Panc1 (cell line): ENCODE data around the gene IQCN. TPM values are rescaled to one million over a fixed set of nuclear protein-coding genes. Genes with fewer than 3 reads are reported as not detected.

Experiments
- ATAC-seq: fragments of 200-7000 bp; cut with Tn5 transposase; 2 replicates; pipeline ENCODE4 v1.9.1; 2020; ENCODE audit warnings: mild to moderate bottlenecking, moderate library complexity
- BruUV-seq: library from RNA; stranded (reverse); fragments of 400-500 nt; replicated peaks from 2 replicates; lab custom pipeline; 2021; lab: Mats Ljungman, UMichigan
- CTCF ChIA-PET: fragments of 300-600 bp; sonication (Branson Sonifier 250); formaldehyde crosslinking; loops from one replicate; lab custom pipeline; 2022; ENCODE audit warnings: antibody characterized with exemption; lab: Charles Lee
- POLR2A ChIA-PET: fragments of 300-600 bp; sonication (Branson Sonifier 250); formaldehyde crosslinking; loops from one replicate; lab custom pipeline; 2022; ENCODE audit warnings: antibody characterized with exemption; lab: Charles Lee
- DNase-seq: peaks from one replicate; pipeline ENCODE4 v3.0.0-alpha.2; 2010; ENCODE audit warnings: low read depth, low spot score
- H3K27ac ChIP-seq: 2 replicates; pipeline ENCODE4 v1.5.1; 2011; ENCODE audit warnings: mild to moderate bottlenecking, low read length, inconsistent platforms
- H3K27me3 ChIP-seq: fragments of 200-500 bp; sonication (Bioruptor generic); 2 replicates; pipeline ENCODE4 v1.6.0; 2014; ENCODE audit warnings: low read length, inconsistent platforms; ENCODE audit not compliant: control insufficient read depth, insufficient read depth
- H3K36me3 ChIP-seq: fragments of 200-500 bp; sonication (Bioruptor generic); 2 replicates; pipeline ENCODE4 v1.5.1; 2014; ENCODE audit warnings: inconsistent platforms, mild to moderate bottlenecking, low read length, moderate library complexity; ENCODE audit not compliant: control insufficient read depth, insufficient read depth
- H3K4me1 ChIP-seq: 2 replicates; pipeline ENCODE4 v1.5.1; 2011; ENCODE audit warnings: inconsistent platforms, mild to moderate bottlenecking, low read length, moderate library complexity; ENCODE audit not compliant: control insufficient read depth, insufficient read depth
- H3K4me3 ChIP-seq, 2 experiments: 2 replicates each; pipeline ENCODE4 v1.5.1; 2011 to 2012; ENCODE audit warnings: low read depth in 2 of 2, low read length in 2 of 2, mild to moderate bottlenecking in 2 of 2, inconsistent platforms in 1 of 2, moderate library complexity in 1 of 2
- H3K9me3 ChIP-seq: fragments of 200-500 bp; sonication (Bioruptor generic); 2 replicates; pipeline ENCODE4 v1.5.1; 2014; ENCODE audit warnings: low read depth, mild to moderate bottlenecking, inconsistent platforms, low read length, moderate library complexity; ENCODE audit not compliant: control insufficient read depth, insufficient read depth
- POLR2AphosphoS5 ChIP-seq: IDR thresholded peaks from 2 replicates; pipeline ENCODE4 v1.6.1; 2012; ENCODE audit warnings: mild to moderate bottlenecking, low read depth, low read length, moderate library complexity
- SIN3A ChIP-seq: IDR thresholded peaks from 2 replicates; pipeline ENCODE4 v1.6.1; 2012; ENCODE audit warnings: low read depth, mild to moderate bottlenecking, low read length, moderate library complexity, borderline replicate concordance; ENCODE audit not compliant: insufficient read depth
- TCF7L2 ChIP-seq: IDR thresholded peaks from 2 replicates; pipeline ENCODE4 v1.6.1; 2011; ENCODE audit warnings: mild to moderate bottlenecking, low read depth, low read length, inconsistent platforms
- in situ Hi-C: cut with HindIII; loops from 2 replicates; pipeline ENCODE4 v1.10.0; 2016; ENCODE audit warnings: low sequenced_read_pairs, low pct_unique_long_range_greater_than_20kb
- intact Hi-C: fragments of 100-400 bp; cut with micrococcal nuclease; formaldehyde crosslinking; loops from one replicate; pipeline ENCODE4 v1.10.0; 2022; ENCODE audit not compliant: unreplicated experiment
- total RNA-seq: library from RNA; stranded (reverse); gene quantifications from one replicate; pipeline ENCODE4 v1.2.1, GENCODE V29; 2021; ENCODE audit not compliant: unreplicated experiment
- TF ChIP-seq, protein P1 (sequence below), 2 experiments: IDR thresholded peaks; 2 replicates each; pipeline ENCODE4 v1.6.1; 2011 to 2012; ENCODE audit warnings: low read depth in 2 of 2, control low read depth in 1 of 2, low read length in 1 of 2, mild to moderate bottlenecking in 1 of 2, moderate library complexity in 1 of 2; ENCODE audit not compliant: insufficient read depth in 1 of 2
- TF ChIP-seq, protein P2 (sequence below): fragments of 450-650 bp; IDR thresholded peaks from 2 replicates; pipeline ENCODE4 v1.5.1; 2017; ENCODE audit warnings: mild to moderate bottlenecking

Gene IQCN
- total RNA-seq, 1 experiment from 2014 or later = 2.5 TPM

DNA sequence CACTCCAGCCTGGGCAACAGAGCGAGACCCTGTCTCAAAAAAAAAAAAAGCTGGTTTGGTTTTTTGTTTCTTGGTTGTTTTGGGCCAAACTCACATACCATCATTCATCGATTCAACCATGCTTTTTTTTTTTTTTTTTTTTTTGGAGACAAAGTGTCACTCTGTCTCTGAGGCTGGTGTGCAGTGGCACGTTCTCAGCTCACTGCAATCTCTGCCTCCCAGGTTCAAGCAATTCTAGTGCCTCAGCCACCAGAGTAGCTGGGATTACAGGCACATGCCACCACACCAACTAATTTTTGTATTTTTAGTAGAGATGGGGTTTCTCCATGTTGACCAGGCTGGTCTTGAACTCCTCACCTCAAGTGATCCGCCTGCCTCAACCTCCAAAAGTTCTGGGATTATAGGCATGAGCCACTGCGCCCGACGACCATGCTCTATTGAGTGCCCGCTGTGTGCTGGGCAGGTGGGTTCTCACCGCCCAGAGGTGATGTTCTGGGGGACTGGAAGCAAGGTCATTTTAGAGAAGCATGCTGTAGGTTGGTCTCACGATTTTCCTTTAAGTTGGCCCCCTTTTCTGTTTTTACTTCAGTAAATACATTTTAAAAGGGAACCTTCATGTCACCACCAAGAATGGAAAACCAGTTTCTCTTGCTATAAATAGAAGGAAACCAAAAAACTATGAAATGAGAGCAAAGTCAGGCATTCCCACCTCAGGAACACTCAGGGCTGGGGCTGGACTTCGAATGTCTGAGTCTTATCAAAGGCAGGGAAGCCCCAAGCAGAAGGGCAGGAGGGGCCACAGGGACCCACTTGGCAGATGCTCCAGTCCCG is 15.4 kb upstream of the IQCN start:
- H3K27ac ChIP-seq = no peak overlapping the region
- BruUV-seq = no TSS peak
- no peak for ATAC-seq

DNA sequence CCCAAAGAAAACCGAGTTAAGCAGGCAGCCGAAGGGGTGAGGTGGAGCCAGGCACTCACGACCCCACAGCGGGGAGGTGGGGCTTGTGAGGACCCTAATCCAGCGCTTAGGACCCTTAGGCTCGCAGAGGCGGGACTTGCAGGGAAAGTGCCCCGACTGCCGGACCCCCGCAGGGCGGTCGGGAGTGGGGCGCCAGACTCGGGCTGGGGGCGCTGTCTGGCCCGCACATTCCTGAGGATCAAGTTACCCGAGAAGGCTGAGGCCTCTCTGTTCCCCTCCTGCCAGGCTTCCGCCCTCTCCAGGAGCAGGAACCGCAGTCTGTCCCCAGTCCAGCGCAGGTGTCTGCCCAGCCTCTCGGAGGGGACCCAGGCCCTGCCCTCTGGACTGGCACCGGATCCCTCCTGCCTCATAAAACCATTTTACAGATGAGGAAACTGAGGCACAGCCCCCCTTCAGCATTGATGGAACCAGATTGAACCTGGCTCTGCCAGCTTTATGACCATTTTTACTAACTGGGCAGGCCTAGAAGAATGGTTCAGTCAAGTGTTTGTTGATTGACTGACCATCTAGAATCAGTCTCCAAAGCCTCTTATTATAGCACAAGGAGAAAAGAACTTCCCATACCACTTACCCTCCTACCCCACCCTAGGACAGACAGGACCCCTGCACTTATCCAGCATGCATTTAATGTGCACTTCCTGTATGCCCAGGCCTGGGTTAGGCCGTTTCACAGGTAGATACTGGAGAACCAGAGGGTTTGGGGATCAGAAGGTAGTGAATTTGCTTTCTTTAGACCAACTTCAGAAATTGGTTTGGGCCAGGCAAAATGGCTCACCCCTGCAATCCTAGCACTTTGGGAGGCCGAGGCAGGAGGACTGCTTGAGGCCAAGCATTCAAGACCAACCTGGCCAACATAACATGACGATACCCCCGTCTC is 13.9 kb upstream of the IQCN start:
- Histone ChIP-seq H3K9me3 (no peaks in the 10 kb centered on the region), H3K27ac (no peak overlapping the region; the same call in 1 of the 2 replicates), H3K4me3 (no peak overlapping the region), H3K27me3 (no peaks in the 10 kb centered on the region), H3K36me3 (no peaks in the 10 kb centered on the region), H3K4me1 (peaks cover 12% of the 10 kb centered on the region)
- in situ Hi-C loops = no loop called here
- ChIA-PET POLR2A (interaction anchor here (0.7 kb wide), 1 partner anchor 10 kb away, joined by 7 read pairs; no protein-coding TSS in a partner anchor), CTCF (no interaction called here)
- no peak for TF ChIP-seq TCF7L2
- no peak for TF ChIP-seq SIN3A
- no peak for TF ChIP-seq POLR2AphosphoS5
- TF ChIP-seq, protein P1, sequence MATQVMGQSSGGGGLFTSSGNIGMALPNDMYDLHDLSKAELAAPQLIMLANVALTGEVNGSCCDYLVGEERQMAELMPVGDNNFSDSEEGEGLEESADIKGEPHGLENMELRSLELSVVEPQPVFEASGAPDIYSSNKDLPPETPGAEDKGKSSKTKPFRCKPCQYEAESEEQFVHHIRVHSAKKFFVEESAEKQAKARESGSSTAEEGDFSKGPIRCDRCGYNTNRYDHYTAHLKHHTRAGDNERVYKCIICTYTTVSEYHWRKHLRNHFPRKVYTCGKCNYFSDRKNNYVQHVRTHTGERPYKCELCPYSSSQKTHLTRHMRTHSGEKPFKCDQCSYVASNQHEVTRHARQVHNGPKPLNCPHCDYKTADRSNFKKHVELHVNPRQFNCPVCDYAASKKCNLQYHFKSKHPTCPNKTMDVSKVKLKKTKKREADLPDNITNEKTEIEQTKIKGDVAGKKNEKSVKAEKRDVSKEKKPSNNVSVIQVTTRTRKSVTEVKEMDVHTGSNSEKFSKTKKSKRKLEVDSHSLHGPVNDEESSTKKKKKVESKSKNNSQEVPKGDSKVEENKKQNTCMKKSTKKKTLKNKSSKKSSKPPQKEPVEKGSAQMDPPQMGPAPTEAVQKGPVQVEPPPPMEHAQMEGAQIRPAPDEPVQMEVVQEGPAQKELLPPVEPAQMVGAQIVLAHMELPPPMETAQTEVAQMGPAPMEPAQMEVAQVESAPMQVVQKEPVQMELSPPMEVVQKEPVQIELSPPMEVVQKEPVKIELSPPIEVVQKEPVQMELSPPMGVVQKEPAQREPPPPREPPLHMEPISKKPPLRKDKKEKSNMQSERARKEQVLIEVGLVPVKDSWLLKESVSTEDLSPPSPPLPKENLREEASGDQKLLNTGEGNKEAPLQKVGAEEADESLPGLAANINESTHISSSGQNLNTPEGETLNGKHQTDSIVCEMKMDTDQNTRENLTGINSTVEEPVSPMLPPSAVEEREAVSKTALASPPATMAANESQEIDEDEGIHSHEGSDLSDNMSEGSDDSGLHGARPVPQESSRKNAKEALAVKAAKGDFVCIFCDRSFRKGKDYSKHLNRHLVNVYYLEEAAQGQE (IDR thresholded peaks at IDR 0.05; ENCODE audit: insufficient read depth in 1 of 2, low read depth in 2 of 2, low read length in 1 of 2) = no peak
- TF ChIP-seq, protein P2, sequence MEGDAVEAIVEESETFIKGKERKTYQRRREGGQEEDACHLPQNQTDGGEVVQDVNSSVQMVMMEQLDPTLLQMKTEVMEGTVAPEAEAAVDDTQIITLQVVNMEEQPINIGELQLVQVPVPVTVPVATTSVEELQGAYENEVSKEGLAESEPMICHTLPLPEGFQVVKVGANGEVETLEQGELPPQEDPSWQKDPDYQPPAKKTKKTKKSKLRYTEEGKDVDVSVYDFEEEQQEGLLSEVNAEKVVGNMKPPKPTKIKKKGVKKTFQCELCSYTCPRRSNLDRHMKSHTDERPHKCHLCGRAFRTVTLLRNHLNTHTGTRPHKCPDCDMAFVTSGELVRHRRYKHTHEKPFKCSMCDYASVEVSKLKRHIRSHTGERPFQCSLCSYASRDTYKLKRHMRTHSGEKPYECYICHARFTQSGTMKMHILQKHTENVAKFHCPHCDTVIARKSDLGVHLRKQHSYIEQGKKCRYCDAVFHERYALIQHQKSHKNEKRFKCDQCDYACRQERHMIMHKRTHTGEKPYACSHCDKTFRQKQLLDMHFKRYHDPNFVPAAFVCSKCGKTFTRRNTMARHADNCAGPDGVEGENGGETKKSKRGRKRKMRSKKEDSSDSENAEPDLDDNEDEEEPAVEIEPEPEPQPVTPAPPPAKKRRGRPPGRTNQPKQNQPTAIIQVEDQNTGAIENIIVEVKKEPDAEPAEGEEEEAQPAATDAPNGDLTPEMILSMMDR = no peak
- intact Hi-C loops = no loop called here
- BruUV-seq = no TSS peak
- DNase-seq (no peak), ATAC-seq (no peak)

More for the DNA sequence above, 15.4 kb upstream of the IQCN start:
- peaks cover 23% of the 10 kb centered on the region for H3K4me1 ChIP-seq
- no peaks in the 10 kb centered on the region for H3K9me3 ChIP-seq
- TF ChIP-seq TCF7L2 (no peak), SIN3A (no peak), POLR2AphosphoS5 (no peak)
- TF ChIP-seq, protein P2 = no peak
- TF ChIP-seq, protein P1 (IDR thresholded peaks at IDR 0.05; ENCODE audit: insufficient read depth in 1 of 2, low read depth in 2 of 2, low read length in 1 of 2) = no peak
- no peaks in the 10 kb centered on the region for H3K27me3 ChIP-seq
- in situ Hi-C loops (no loop called here), intact Hi-C loops (no loop called here)
- POLR2A ChIA-PET = no interaction called here
- CTCF ChIA-PET = interaction anchor here (0.7 kb wide), 1 partner anchor 113 kb away, joined by 3 read pairs; no protein-coding TSS in a partner anchor
- DNase-seq = no peak
- no peak overlapping the region for H3K4me3 ChIP-seq
- no peaks in the 10 kb centered on the region for H3K36me3 ChIP-seq
